HG02938 (cell line): ENCODE results near the gene CFAP97D2.
"Not testable (repeated sequence)": the region's sequence is repeated elsewhere in the genome, so short reads cannot be mapped to it uniquely, and the experiment has no call there.

Source experiments
- ATAC-seq: cut with Tn5 transposase; IDR thresholded peaks from one replicate; pipeline ENCODE4 v1.9.1; 2021; ENCODE audit warnings: mild to moderate bottlenecking, moderate library complexity; ENCODE audit not compliant: unreplicated experiment

The CFAP97D2 gene

DNA sequence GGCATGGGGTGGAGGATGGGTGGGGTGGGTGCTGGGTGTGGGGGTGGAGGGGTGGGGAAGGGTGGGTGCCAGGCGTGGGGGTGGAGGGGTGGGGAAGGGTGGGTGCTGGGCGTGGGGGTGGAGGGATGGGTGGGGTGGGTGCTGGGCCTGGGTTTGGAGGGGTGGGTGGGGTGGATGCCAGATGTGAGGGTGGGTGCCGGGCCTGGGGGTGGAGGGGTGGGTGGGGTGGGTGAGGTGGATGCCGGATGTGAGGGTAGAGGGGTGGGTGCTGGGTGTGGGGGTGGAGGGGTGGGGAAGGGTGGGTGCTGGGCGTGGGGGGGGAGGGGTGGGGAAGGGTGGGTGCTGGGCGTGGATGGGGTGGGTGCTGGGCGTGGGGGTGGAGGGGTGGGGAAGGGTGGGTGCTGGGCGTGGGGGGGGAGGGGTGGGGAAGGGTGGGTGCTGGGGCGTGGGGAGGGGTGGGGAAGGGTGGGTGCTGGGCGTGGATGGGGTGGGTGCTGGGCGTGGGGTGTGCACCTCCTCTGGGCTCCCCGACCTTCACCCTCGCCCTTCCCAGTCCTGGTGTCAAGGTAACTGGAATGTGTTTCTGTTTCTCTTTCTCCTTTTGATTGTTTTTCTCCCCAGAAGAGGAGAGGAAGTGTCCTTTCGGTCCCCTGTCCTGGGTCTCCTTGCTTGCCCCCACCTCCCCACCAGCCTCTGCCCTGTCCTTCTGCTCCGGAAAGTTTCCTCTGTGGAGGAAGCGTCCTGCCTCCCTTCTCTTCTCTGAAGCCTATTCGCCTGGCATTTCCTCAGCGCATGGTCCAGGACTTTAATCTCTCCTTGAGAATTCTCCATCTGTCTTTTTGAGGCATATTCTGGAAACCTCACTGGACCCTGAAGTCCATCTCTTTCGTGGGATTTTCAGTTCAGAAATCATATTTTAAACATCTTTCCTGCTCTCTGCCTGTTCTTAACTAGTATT is 22.9 kb upstream of the CFAP97D2 start:
- ATAC-seq: no peak

DNA sequence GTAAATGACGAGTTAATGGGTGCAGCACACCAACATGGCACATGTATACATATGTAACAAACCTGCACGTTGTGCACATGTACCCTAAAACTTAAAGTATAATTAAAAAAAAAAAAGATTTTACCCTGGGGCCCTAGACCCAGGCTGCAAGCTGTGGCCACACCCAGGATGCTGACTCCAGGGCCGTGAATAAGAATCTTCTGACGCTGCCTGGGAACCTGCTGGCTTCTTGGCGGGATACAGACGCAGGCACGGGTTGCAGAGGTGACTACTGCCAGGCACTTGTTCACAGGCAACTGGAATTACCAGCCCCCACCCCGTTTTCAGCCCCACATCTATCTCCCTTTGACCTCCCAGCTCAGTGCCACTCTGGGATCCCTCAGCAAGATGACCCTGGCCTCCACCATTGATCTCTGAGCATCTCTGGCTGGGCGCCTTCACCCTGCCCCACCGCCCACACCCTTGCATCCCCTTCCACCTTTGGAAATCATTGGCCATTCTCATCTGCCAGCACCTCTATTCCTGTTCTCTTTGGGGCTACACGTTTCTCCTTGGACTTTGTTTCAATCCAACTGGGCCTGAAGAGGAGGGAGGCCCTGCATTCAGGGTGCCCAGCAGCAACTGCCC is 21.1 kb upstream of the CFAP97D2 start:
- ATAC-seq: no peak

DNA sequence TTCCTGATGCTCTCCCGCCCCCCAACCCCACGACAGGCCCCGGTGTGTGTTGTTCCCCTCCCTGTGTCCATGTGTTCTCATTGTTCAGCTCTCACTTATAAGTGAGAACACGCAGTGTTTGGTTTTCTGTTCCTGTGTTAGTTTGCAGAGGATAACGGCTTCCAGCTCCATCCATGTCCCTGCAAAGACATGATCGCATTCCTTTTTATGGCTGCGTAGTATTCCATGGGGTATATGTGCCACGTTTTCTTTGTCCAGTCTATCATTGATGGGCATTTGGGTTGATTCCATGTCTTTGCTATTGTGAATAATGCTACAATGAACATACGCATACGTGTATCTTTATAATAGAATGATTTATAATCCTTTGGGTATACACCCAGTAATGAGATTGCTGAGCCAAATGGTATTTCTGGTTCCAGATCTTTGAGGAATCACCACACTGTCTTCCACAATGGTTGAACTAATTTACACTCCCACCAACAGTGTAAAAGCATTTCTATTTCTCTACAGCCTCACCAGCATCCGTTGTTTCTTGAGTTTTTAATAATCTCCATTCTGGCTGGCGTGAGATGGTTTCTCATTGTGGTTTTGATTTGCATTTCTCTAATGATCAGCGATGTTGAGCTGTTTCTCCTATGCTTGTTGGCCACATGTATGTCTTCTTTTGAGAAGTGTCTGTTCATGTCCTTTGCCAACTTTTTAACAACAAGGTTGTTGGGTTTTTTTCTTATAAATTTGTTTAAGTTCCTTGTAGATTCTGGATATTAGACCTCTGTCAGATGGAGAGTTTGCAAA is 20.0 kb upstream of the CFAP97D2 start:
- ATAC-seq: not testable (repeated sequence)

DNA sequence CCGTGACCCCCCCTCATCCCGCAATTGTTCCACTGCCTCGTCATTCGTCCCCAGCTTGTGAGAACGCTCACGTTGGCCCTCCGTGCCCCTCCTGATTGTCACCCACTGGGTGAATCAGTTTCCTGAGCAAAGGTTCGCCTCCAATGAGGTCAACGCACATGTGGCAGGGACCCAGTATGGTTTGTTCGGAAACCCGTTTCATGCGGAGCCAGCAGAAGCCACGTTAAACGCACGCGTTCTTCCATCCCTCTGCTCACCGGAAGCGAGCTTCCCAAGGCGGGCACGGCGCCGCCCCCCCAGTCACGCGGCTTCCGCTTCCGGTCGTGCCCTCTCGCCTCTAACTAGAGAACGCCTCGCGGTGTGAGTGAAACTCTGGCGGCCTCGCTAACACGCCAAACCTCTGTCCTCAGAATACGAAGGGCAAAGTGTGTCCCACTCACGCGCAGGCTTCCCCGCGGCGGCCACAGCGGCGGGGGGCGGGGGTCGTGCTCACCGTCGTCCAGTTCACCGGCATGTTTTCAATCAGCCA is 18.0 kb upstream of the CFAP97D2 start:
- no peak for ATAC-seq

DNA sequence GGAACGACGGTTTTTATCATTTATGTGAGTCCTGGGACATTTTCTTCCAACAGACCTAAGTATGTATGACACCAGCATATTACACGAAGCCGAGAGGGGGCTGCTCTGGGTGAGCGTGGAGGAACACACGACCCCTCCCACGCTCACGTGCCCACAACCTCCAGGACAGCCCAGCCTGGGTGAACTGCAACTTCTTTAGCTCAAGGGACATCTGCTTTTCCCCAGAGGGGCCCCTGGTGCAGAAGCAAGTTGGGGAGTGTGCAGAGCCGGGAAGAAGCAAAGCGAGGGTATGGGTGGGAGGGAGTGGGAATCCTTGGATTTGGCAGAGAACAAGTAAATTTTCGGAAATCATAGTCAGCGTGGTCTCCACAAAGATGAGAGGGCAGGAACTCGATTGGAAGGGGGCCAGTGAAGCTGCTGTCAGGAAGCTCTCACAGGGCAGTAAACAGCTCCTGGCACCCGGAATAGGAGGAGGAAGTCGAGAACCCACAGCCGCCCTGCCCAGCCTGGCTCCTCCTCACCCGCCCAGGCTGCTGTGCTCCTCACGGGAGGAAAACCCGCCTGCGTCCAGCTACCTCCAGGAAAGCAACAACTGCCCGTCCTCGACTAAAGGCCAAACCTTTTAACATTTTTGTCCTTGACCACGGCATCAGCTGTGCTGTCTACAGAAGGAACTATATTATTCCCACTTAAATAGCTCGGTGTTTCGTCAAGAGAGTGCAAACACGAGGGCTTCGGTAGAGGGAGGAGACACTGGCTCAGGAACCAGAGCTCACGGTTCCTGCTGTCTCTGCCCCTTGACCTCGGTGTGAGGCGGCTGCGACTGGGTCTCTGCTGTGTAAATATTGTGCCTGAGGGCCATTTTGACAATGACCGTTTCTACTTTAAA is 17.2 kb upstream of the CFAP97D2 start:
- no peak for ATAC-seq

DNA sequence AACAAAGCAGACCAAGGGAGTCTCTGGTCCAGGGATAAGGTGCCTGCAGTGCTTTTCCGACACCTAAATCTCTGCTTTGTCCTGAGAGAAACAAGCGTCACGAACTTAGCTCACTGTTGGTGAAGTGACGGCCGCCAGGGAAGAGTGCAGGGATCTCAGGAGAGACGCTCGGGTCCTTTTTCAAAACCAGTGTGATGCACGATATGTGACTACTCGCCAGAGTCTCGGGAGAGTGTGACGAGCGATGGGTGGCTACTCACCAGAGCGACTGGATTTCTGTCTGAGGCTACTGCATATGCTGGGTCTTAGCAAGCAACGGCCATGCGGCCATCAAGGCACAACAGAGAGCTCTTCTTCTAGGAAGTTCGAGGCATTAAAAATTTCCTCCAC is 16.5 kb upstream of the CFAP97D2 start:
- no peak for ATAC-seq

DNA sequence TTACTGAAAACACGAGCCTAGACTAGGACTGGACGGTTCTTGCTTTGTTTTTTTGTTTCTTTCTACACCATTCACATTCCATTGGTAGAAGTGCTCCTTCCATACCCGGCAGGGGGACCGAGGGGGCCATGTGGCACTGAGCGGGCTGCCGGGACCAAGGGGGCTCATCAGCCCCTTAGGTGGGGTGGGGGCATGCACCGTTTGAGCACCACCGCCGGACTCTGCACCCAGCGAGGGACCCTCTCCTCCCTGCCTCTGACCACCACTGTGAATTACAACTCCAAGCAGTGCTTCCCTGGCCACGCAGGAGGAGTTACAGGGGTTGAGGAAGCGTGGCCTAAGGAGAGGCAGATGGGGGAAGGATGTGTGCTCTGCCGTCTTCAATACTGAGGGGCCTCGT is 15.0 kb upstream of the CFAP97D2 start:
- no peak for ATAC-seq

DNA sequence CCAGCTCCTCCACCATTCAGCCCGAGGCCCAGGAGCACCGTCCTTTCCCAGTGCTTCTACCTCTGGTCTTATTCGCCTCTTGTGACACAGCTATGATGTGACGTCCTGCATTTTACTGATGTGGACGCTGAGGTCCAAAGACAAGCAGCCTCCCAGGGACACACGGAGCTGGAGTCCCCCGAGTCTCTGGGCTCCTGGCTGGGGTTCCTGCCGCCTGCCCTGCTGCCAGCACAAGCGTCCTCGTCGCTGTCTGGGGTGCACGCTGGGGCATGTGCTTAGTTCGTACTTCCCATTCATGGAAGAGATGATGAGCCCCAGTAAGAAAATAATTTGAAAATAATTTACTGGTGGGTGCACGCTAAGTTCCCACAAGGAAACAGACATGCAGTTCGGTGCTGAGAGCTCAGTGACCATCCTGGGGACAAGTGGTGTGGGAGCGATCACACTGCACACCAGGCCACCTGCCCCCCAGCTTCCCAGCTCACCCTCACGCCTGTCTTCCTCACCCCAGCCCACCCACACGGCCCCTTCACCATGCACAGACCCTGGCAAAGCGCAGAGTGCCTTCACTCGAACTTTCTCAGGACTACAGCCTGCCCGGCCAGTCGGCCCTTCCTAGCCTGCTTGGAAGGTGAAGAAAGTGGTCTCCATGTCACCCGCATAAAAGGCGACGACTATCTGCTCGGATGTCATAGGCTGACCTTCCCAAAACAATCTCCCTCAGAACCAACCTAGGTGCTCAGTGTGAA is 14.2 kb upstream of the CFAP97D2 start:
- ATAC-seq: no peak

DNA sequence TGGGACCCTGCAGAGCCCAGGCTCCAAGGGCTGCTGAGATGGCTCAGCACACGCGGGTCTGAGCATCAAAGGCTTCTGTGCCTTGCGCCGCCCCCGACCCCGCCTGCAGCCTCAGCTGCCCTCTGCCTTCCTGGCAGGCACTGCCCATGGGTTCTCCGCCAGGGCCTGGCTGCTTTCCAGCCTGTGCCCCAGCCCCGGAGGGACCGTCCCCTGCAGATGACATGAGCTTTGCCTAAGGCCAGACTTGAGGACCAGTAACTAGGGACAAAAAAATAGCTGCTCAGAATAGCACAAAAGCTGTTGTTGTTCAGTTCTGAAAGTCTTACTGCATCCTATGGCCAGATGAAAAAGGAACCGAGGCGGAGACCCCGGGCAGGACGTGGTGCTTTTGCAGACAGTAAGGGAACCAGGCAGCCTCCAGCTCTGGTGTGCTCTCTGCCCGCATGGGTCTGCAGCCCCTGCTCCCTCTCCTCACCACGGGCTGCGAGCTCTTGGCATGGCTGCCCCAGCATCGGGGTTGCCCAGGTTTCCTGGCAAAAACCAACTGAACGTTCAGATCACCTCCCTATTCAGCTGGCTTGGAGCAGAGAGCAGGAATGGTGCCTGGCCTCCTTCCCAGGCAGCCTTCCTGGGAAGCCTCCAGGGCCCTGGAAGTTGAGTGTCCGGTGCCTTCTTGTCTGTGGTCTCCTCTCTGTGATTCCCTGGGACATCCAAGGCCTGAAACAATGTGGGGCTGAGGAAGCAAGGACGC is 12.5 kb upstream of the CFAP97D2 start:
- ATAC-seq: no peak

DNA sequence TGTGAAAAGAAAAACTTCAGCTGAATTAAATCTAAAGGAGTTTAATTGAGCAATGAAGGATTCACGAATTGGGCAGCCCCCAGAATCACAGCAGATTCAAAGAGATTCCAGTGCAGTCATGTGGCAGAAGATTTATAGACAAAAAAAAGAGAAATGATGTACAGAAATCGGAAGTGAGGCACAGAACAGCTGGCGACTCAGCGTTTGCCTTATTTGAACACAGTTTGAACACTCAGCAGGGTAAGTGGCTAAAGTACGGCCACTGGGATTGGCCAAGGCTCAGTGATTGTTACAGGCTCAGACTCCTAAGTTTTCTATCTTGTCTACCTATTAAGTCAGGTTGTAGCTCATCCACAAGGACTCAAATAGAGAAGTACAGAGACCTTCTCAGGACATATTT is 11.6 kb upstream of the CFAP97D2 start:
- no peak for ATAC-seq

DNA sequence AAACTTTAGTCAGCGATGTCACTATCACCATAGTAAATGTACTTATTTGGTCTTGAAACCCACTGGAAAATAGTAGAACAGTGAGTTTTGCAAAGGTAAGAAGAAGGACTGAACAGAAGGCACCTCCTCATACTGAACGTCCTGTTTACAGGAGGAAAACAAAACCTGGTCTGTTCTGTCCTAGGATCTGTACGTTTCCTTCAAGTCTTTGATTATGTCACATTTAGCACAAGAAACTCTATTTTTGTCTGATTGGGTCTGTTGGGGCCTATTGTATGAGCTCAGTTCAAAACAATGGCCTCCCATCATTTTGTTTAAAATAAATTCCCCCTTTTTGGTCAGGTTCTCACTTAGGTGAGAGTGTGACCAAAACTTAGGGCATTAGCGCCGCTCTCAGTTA is 11.2 kb upstream of the CFAP97D2 start:
- no peak for ATAC-seq

DNA sequence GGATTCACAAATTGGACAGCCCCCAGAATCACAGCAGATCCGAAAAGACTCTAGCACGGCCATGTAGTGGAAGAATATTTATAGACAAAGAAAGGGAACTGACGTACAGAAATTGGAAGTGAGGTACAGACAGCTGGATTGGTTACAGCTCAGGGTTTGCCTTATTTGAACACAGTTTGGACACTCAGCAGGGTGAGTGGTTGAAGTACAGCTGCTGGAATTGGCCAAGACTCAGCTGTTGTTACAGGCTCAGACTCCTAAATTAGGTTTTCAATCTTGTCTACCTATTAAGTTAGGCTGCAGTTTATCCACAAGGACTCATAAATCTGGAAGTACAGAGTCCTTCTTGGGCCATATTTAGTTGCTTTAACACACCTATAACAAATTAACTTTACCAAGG is 5.8 kb upstream of the CFAP97D2 start:
- ATAC-seq: no peak

DNA sequence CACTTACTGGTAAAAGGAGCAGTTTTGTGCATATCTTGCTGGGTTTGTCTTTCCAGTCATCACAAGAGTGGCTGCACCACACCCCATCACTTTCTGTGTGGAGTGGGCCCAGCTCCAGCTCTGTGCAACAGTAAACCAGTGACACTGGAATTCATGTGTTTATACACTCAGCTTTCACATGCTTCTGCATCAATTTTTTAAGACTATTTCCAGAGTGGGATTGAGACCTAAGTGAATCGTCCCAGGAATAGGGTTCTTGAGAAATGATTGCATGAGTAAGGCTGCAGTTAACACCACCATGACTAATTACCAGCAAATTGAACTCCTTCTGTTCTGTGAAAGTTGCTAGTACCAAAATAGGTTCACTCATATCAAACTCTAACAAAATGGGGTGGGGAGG is 5.3 kb upstream of the CFAP97D2 start:
- ATAC-seq: no peak

DNA sequence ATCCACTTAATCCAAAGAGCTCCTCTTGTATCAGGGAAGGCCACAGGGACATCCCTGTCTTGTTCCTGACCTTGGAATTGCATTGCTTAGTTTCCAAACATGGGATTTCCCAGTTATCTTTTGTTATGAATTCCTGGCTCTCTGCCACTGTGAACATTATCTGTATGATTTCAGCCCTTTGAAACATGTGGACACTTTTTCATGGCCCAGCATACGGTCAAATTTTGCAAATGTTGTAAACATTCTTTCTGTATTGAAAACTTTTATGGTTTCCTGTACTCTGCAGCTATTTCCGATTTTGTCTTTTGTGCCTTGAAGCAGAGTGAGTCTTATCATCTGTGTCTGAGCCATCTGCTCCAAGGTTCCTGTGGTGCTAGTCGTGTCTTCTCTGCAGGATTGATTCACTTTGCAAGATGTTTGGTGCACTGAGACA is 4.5 kb upstream of the CFAP97D2 start:
- no peak for ATAC-seq

DNA sequence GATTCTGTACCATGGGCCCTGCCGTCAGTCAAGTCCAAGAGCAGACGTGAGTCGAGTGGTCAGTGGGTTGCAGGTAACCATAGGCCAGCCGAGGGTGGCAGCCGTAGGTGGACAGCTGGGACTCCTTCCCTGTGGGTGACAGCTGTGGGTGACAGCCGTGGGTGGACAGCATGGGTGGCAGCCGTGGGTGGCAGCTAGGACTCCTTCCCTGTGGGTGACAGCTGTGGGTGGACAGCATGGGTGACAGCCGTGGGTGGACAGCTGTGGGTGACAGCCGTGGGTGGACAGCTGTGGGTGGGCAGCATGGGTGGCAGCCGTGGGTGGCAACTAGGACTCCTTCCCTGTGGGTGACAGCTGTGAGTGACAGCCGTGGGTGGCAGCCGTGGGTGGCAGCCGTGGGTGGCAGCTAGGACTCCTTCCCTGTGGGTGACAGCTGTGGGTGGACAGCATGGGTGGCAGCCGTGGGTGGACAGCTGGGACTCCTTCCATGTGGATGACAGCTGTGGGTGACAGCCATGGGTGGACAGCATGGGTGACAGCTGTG is 2.6 kb upstream of the CFAP97D2 start:
- ATAC-seq: not testable (repeated sequence)

DNA sequence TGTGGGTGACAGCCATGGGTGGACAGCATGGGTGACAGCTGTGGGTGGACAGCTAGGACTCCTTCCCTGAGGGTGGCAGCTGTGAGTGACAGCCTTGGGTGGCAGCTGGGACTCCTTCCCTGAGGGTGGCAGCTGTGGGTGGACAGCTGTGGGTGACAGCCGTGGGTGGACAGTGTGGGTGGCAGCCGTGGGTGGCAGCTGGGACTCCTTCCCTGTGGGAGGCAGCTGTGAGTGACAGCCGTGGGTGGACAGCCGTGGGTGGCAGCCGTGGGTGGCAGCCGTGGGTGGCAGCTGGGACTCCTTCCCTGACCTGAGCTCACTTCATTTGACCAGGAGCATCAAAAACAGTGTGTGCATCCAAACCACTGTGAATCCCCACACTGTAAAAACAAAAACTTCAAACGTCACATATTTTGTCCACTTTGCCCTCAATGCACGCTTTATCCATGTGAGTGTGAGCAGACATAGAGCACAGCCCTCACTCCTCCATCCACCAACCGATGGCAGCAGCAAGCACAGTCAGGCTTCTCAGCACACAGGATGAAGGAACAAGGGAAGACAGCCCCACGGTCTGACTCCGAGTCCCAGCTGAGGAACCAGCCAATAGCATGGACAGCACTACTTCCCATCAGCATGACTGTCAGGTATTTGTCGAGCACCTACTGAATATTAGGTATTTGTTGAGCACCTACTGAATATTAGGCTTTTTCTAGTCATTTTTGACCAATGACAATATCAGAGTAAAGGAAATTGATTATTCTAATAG is 1.6 kb upstream of the CFAP97D2 start:
- ATAC-seq: no peak

DNA sequence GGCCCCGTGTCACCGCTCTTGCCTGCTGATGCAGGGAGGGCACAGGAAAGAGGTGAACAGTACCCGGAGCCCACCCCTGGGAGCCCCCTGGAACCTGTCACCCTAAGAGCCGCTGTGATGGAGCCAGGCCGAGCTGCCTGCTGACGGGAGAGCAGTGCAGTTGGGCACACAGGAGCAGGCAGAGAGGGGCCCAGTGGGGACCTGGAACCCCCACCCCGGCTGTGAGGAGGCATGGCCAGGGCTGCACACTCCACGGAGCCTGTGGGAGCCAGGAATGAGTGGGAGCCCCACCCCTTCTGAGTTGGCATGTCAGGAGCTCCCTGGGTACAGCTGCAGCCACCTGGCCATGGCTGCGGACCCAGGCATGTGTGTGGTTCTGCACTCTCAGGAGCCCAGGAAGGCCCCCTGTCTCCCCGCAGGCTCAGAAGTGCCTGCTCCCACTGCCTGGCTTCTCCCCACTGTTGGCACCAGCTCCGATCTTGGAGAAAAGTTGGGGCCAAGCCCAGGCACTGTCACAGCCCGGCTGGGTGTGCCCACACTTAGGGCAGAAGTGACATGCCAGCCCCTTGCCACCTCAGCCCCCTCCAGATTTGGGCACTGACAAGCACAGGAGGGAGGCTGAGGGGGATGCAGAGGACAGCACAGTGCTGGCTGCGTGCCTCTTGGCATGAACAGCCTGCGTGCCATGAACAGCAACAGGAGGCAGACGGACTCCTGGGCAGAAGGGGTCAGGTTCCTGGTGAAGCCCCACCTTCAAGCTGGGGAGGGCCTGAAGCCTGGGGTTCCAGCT is 6.3 kb downstream of the CFAP97D2 start:
- ATAC-seq: no peak
